Activated naive CD8-positive, alpha-beta T cell treated with anti-CD3 and anti-CD28 coated beads, Interleukin-2, amount 10 ng/mL, durations not matched to agents 7 days and 5 days (primary cell): Measurements from ENCODE around the gene PRSS53. TPM values are rescaled to one million over a fixed set of nuclear protein-coding genes. Genes with fewer than 3 reads are reported as not detected.

Experiments
- ATAC-seq: fragments of 150-1000 bp; cut with Tn5 transposase; one replicate; pipeline ENCODE4 v1.10.0; 2021; ENCODE audit warnings: low read depth, moderate library complexity
- POLR2A ChIA-PET: fragments of 350-600 bp; sonication (Branson Sonifier 250); formaldehyde crosslinking; loops from one replicate; lab custom pipeline; 2021; ENCODE audit warnings: antibody characterized with exemption; lab: Charles Lee
- DNase-seq: peaks from one replicate; pipeline ENCODE4 v3.0.0; 2021
- H3K27ac Mint-ChIP-seq: one replicate; pipeline ENCODE4 v1.8.0; 2022; ENCODE audit warnings: mild to moderate bottlenecking, mixed read lengths
- H3K27me3 Mint-ChIP-seq: one replicate; pipeline ENCODE4 v1.8.0; 2022; ENCODE audit warnings: mild to moderate bottlenecking, moderate library complexity, mixed read lengths
- H3K36me3 Mint-ChIP-seq: one replicate; pipeline ENCODE4 v1.8.0; 2021; ENCODE audit warnings: mild to moderate bottlenecking, mixed read lengths
- H3K4me1 Mint-ChIP-seq: one replicate; pipeline ENCODE4 v1.8.0; 2021; ENCODE audit warnings: mixed read lengths
- H3K4me3 Mint-ChIP-seq: one replicate; pipeline ENCODE4 v1.8.0; 2022; ENCODE audit warnings: mild to moderate bottlenecking, moderate library complexity, mixed read lengths
- H3K9me3 Mint-ChIP-seq: one replicate; pipeline ENCODE4 v1.8.0; 2021; ENCODE audit warnings: mixed read lengths
- total RNA-seq, 2 experiments: library from RNA; stranded (reverse); gene quantifications; one replicate each; pipeline ENCODE4 v1.2.3, GENCODE V29; 2021

Gene PRSS53
- total RNA-seq, 2 experiments from 2014 or later, result 10.4 to 10.9 TPM

GRCh38 chr16:31077024-31077423, 11.7 kb downstream of the PRSS53 start:
- no peak overlapping the region for H3K27ac Mint-ChIP-seq

DNA sequence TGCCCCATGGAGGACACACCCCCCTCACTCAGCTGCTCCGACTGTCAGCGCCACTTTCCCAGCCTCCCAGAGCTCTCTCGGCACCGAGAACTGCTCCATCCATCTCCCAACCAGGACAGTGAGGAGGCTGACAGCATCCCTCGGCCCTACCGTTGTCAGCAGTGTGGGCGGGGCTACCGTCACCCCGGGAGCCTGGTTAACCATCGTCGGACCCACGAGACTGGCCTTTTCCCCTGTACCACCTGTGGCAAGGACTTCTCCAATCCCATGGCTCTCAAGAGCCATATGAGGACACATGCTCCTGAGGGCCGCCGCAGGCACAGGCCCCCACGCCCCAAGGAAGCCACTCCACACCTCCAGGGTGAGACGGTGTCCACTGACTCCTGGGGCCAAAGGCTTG, 12.4 kb downstream of the PRSS53 start:
- Mint-ChIP-seq H3K4me1 (peaks cover 30% of the 10 kb centered on the region), H3K36me3 (peaks cover 24% of the 10 kb centered on the region), H3K9me3 (no peaks in the 10 kb centered on the region), H3K4me3 (peak overlapping the region; percentile 97), H3K27ac (peak overlapping the region; percentile 30), H3K27me3 (no peaks in the 10 kb centered on the region)
- DNase-seq, result no peak
- ATAC-seq, result no peak
- POLR2A ChIA-PET, result interaction anchor here (1.5 kb wide), 1 partner anchor 15 kb away, joined by 5 read pairs; no protein-coding TSS in a partner anchor

More at GRCh38 chr16:31077024-31077423, 11.7 kb downstream of the PRSS53 start:
- Mint-ChIP-seq H3K4me3 (no peak overlapping the region), H3K27me3 (no peaks in the 10 kb centered on the region), H3K9me3 (no peaks in the 10 kb centered on the region), H3K36me3 (peaks cover 24% of the 10 kb centered on the region), H3K4me1 (peaks cover 27% of the 10 kb centered on the region)
- POLR2A ChIA-PET, result interaction anchor here (0.5 kb wide), 1 partner anchor 273 kb away, joined by 4 read pairs; no protein-coding TSS in a partner anchor
- ATAC-seq (no peak), DNase-seq (no peak)

DNA sequence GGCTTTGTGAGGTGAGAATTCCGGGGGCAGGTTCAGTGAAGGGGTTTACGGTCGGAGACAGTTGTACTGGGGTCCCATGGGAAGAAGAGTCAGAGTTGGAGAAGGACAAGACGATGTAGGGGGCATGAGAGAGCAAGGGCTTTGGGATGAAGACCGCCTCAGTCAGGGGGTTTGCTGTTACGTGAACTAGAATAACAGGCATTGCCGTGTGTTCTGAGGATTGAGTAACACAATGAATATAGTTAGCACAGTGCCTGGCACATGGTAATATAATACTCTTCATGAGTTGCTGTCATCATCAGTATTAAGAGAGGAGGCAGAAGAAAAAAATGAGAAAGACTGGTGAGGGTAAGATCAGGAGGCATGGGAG, 13.9 kb downstream of the PRSS53 start:
- H3K4me1 Mint-ChIP-seq, result peaks cover 30% of the 10 kb centered on the region
- no peaks in the 10 kb centered on the region for H3K27me3 Mint-ChIP-seq
- peak overlapping the region; percentile 98 for H3K27ac Mint-ChIP-seq
- ATAC-seq (no peak), DNase-seq (no peak)
- H3K4me3 Mint-ChIP-seq, result peak overlapping the region; percentile 97
- peaks cover 24% of the 10 kb centered on the region for H3K36me3 Mint-ChIP-seq
- POLR2A ChIA-PET, result interaction anchor here (0.8 to 2.7 kb wide), 16 partner anchors 10 to 385 kb away, joined by 3 to 35 read pairs (median 10); partner anchors contain the start of genes ARMC5, FUS, KAT8 and ORAI3
- no peaks in the 10 kb centered on the region for H3K9me3 Mint-ChIP-seq

- ATAC-seq, result peak; percentile 78
- H3K27me3 Mint-ChIP-seq, result no peaks in the 10 kb centered on the region
- H3K9me3 Mint-ChIP-seq, result no peaks in the 10 kb centered on the region
- peak within 1 kb of the TSS; percentile 99 for H3K27ac Mint-ChIP-seq
- DNase-seq, result peak; percentile 94
- H3K36me3 Mint-ChIP-seq, result peaks cover 23% of the 10 kb centered on the region
- peaks cover 28% of the 10 kb centered on the region for H3K4me1 Mint-ChIP-seq
- peak within 1 kb of the TSS; percentile 97 for H3K4me3 Mint-ChIP-seq
- POLR2A ChIA-PET, result interaction anchor here (0.5 to 2.7 kb wide), 28 partner anchors 10 to 795 kb away, joined by 3 to 35 read pairs (median 4); partner anchors contain the start of genes ARMC5, FUS, HSD3B7 and KAT8
Observed at GRCh38 chr16:31073970-31074813, 14.6 kb downstream of the PRSS53 start, which contains the start of the genes ZNF646 and ZNF668. ZNF646 (plus strand) TSS chr16:31074422; CDS start chr16:31076325, 1,903 bp downstream. ZNF668 (minus strand) TSS chr16:31074240; CDS start chr16:31064459, 9,781 bp downstream.

DNA sequence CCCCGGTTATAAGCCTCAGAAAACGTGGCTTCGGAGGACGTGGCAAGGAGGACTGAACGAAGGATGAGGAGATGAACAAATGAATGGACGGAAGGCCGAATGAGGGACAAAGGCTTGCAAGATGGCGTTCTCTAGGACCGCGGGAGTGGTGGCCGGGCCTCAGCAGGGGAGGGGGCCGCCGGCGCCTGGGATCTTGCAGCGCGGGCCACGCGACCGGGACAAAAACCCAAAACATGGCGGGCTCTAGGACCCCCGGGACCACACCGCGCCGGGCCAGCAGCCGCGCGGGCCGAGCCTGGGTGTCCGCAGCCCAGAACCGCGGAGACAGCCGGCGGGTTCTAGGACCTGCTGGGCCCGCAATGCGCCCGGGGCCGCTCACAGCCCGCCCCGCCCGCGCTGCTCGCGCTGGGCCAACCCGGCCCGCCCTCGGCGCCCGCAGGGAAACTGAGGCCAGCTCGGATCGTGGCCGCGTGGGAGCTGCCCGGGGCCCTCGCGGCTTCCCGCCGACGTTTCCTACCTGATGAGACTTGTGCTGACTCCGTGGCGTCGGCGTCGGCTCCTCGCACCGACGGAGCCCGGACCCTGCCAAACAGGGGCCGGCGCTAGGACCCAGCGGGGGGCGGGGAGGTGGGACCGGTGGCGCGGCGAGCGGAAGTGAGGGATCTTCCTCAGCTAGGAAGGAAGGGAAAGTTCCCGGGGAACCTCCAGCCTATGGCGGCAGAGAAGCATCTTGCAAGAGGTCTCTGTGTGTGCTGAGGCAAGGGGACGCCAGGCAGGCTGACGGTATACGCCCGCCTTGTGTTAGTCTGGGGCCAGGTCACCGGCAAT, 15.4 kb downstream of the PRSS53 start:
- Mint-ChIP-seq H3K27me3 (no peaks in the 10 kb centered on the region), H3K9me3 (no peaks in the 10 kb centered on the region), H3K36me3 (peaks cover 23% of the 10 kb centered on the region), H3K27ac (peak overlapping the region; percentile 99), H3K4me3 (peak overlapping the region; percentile 97), H3K4me1 (peaks cover 32% of the 10 kb centered on the region)
- ATAC-seq (peak; percentile 46), DNase-seq (peak; percentile 94)
- POLR2A ChIA-PET, result interaction anchor here (0.6 to 2.7 kb wide), 26 partner anchors 9 to 796 kb away, joined by 3 to 35 read pairs (median 4); partner anchors contain the start of genes ARMC5, FUS, HSD3B7 and KAT8

DNA sequence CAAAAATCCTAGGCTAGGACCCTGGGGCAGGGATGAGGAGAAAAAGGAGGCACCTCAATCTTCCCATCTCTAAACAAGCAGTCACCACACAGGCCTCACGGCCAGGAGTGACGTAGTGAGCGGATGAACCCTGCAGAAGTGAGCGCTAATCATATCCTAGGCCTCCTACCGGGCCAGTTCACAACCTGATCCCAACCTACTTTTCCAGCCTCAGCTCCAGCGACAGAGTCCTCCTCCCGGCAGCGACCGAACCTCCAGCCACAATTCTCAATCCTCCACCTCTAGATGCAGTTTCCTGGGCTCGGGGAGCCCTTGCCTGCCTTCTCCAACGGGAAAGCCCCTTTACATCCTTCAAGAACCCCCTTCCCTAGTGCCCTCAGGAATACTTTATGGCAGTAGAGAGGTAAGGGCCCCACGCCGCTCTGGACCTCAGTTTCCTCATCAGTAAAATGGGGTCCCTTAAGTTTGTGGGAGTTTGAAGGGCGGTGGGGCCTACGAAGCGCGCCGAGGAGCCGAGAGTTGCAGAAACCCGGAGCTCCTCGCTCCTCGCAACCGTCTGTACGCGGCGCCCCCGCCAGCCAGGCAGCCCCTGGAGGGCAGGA, 16.1 kb downstream of the PRSS53 start:
- no peaks in the 10 kb centered on the region for H3K27me3 Mint-ChIP-seq

DNA sequence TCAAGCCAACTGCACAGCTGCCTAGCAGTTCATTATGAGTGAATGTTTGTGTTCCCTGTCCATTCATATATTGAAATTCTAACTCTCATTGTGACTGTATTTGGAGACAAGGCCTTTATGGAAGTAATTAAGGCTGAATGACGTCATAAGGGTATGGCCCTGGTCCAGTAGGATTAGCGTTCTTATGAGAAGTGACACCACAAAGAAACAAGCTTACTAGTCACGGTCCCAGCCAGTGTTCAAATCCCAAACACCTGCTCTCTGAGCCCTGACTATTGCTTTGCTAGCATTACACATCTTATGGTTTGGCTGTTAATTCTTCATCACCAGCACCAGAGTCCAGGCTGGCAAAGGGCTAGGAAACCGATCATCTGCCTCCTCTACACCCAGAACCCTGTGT, 16.9 kb downstream of the PRSS53 start:
- Mint-ChIP-seq H3K27ac (peak overlapping the region; percentile 99), H3K27me3 (no peaks in the 10 kb centered on the region), H3K36me3 (peaks cover 17% of the 10 kb centered on the region), H3K4me3 (peak overlapping the region; percentile 93), H3K4me1 (peaks cover 35% of the 10 kb centered on the region), H3K9me3 (no peaks in the 10 kb centered on the region)
- POLR2A ChIA-PET, result interaction anchor here (2.6 to 2.7 kb wide), 2 partner anchors 8 to 108 kb away, joined by 22 to 35 read pairs; partner anchors contain the start of gene FUS
- DNase-seq (no peak), ATAC-seq (no peak)

More for the DNA sequence above, 16.1 kb downstream of the PRSS53 start:
- no peaks in the 10 kb centered on the region for H3K9me3 Mint-ChIP-seq
- POLR2A ChIA-PET, result interaction anchor here (0.7 to 2.7 kb wide), 10 partner anchors 8 to 387 kb away, joined by 3 to 35 read pairs (median 10); partner anchors contain the start of genes ARMC5, FUS, HSD3B7 and ORAI3
- peak; percentile 50 for DNase-seq
- H3K4me1 Mint-ChIP-seq, result peaks cover 32% of the 10 kb centered on the region
- ATAC-seq, result peak; percentile 1
- peak overlapping the region; percentile 99 for H3K27ac Mint-ChIP-seq
- H3K4me3 Mint-ChIP-seq, result peak overlapping the region; percentile 93
- H3K36me3 Mint-ChIP-seq, result peaks cover 17% of the 10 kb centered on the region

DNA sequence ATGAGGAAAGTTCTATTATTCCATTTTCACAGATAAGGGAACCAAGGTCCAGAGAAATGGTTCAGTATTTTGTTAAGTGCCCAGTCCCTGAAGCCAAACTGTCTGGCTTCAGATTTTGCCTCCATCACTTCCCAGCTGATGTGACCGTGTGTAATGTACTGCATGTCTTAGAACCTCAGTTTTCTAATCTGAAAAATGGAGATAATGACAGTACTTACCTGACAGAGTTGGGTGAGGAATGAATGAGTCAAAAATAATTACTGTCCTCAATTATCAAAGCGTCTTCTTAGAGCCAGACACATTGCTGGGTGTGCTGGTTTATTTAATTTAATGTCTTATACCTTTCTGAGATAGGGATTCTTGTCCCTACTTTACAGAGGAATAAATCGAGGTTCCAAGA, 21.4 kb downstream of the PRSS53 start:
- H3K4me3 Mint-ChIP-seq, result no peak overlapping the region
- ATAC-seq (no peak), DNase-seq (no peak)
- peaks cover 57% of the 10 kb centered on the region for H3K4me1 Mint-ChIP-seq
- H3K9me3 Mint-ChIP-seq, result no peaks in the 10 kb centered on the region
- H3K36me3 Mint-ChIP-seq, result peaks cover 27% of the 10 kb centered on the region
- H3K27me3 Mint-ChIP-seq, result no peaks in the 10 kb centered on the region
- POLR2A ChIA-PET, result no interaction called here
- H3K27ac Mint-ChIP-seq, result no peak overlapping the region

DNA sequence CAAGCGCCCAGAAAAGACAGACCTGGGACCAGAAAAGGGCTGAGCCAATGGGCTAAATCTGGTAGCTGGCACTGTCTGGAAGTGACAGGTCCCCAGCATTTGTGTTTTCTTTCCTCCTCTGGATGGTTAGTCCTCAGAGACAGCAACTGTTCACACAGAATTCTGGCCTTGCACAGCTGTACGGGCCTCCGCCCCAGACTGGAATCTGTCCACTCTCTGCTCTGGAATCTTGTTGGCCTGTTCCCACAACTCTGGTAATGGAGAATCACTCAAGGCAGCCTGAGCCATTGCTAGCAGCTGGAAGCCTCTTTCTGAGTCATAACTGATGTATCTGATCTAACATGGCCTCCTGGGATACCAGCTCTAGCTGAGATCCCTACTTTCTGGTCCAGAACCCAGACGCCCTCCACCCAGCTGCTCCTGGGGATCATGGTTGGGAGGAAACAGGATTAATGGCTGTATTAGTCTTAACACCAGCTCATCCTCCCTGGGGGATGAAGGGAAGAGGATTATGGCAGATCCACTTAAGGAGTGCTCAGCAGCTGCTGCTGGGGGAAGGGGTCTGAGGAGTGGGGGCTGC, 23.8 kb downstream of the PRSS53 start:
- Mint-ChIP-seq H3K27me3 (no peaks in the 10 kb centered on the region), H3K4me1 (peaks cover 49% of the 10 kb centered on the region), H3K4me3 (peak overlapping the region; percentile 78), H3K36me3 (peaks cover 41% of the 10 kb centered on the region), H3K27ac (peak overlapping the region; percentile 92), H3K9me3 (no peaks in the 10 kb centered on the region)
- POLR2A ChIA-PET, result interaction anchor here (0.5 to 3.2 kb wide), 5 partner anchors 8 to 1034 kb away, joined by 3 to 35 read pairs (median 3); partner anchors contain the start of genes ZNF646 and ZNF668
- ATAC-seq (peak; percentile 50), DNase-seq (no peak)

DNA sequence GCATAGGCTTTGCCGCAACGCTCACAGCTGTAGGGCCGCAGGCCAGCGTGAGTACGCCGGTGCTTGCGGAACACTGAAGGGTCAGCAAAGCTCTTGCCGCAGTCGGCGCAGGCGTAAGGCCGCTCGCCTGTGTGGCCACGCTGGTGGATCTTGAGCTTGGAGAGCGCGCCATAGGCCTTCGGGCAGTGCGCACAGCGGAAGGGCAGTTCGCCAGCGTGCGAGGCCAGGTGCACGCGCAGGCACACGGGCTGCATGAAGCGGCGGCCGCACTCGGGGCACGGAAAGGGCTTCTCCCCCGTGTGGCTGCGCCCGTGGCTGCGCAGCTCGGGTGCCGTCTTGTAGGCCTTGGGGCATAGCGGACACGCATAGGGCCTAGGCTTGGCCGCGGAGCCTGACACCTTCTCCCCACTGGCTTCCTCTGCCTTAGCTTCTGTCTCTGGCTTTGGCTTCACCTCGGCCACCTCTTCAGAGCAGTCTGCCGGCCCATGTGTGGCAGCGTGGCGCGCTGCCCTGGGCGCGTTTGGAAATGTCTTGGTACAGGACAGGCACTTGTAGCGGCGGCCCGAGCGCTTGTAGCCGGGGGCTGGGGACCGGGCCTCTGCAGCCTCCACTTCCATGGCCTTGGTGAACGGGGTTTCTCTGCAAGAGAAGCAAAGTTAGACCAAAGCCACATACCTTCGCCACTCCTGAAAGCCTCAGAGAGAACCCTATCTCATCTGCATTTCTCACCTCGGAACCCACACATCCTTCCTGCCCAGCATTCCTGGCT, 24.7 kb downstream of the PRSS53 start:
- DNase-seq (peak; percentile 62), ATAC-seq (peak; percentile 74)
- Mint-ChIP-seq H3K9me3 (no peaks in the 10 kb centered on the region), H3K36me3 (peaks cover 37% of the 10 kb centered on the region), H3K4me1 (peaks cover 45% of the 10 kb centered on the region), H3K27me3 (no peaks in the 10 kb centered on the region), H3K4me3 (peak overlapping the region; percentile 78), H3K27ac (peak overlapping the region; percentile 92)
- POLR2A ChIA-PET, result interaction anchor here (0.5 to 3.2 kb wide), 6 partner anchors 9 to 37 kb away, joined by 3 to 35 read pairs (median 3); partner anchors contain the start of genes ZNF646 and ZNF668

DNA sequence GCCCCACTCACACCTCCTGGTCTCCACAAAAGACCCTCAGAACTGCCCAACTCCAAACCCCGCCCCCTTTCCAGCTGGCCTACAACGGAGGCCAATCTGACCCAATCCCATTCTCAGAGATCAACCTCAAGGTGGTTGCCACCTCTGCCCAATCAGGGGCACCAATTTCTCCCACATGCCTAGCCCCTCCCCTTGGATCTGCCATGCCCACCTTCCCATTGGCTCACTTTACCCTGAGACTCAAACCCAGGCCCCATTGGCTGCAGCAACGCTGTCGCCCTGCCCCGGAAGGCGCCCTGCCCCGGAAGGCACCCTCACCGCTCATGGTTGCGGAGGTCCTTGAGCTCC, 25.3 kb downstream of the PRSS53 start:
- Mint-ChIP-seq H3K4me3 (peak overlapping the region; percentile 78), H3K27me3 (no peaks in the 10 kb centered on the region), H3K27ac (peak overlapping the region; percentile 92), H3K9me3 (no peaks in the 10 kb centered on the region), H3K36me3 (peaks cover 37% of the 10 kb centered on the region), H3K4me1 (peaks cover 42% of the 10 kb centered on the region)
- DNase-seq, result no peak
- POLR2A ChIA-PET, result interaction anchor here (1.1 to 3.2 kb wide), 4 partner anchors 9 to 17 kb away, joined by 3 to 35 read pairs (median 4); partner anchors contain the start of genes ZNF646 and ZNF668
- no peak for ATAC-seq
